ENCODE data around the gene TGFA.

Gene TGFA

GRCh38 chr2:70522627-70523026, 31.0 kb downstream of the TGFA start:
- Histone ChIP-seq H3K27me3 (ENCODE audit: insufficient read depth, low read depth, severe bottlenecking) (no peaks in the 10 kb centered on the region), H3K4me3 (ENCODE audit: low read depth, low read length) (no peak overlapping the region), H3K27ac (no peak overlapping the region), H3K36me3 (no peaks in the 10 kb centered on the region), H3K9me3 (ENCODE audit: severe bottlenecking) (no peaks in the 10 kb centered on the region)
- no peak for DNase-seq
- TF ChIP-seq, protein P1, sequence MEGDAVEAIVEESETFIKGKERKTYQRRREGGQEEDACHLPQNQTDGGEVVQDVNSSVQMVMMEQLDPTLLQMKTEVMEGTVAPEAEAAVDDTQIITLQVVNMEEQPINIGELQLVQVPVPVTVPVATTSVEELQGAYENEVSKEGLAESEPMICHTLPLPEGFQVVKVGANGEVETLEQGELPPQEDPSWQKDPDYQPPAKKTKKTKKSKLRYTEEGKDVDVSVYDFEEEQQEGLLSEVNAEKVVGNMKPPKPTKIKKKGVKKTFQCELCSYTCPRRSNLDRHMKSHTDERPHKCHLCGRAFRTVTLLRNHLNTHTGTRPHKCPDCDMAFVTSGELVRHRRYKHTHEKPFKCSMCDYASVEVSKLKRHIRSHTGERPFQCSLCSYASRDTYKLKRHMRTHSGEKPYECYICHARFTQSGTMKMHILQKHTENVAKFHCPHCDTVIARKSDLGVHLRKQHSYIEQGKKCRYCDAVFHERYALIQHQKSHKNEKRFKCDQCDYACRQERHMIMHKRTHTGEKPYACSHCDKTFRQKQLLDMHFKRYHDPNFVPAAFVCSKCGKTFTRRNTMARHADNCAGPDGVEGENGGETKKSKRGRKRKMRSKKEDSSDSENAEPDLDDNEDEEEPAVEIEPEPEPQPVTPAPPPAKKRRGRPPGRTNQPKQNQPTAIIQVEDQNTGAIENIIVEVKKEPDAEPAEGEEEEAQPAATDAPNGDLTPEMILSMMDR (IDR thresholded peaks at IDR 0.05; ENCODE audit: low read depth, low read length) = no peak

- Histone ChIP-seq H3K27ac (no peak overlapping the region), H3K27me3 (ENCODE audit: insufficient read depth, low read depth, severe bottlenecking) (no peaks in the 10 kb centered on the region), H3K9me3 (ENCODE audit: severe bottlenecking) (no peaks in the 10 kb centered on the region), H3K36me3 (no peaks in the 10 kb centered on the region), H3K4me3 (ENCODE audit: low read depth, low read length) (no peak overlapping the region)
- no peak for DNase-seq
- TF ChIP-seq, protein P1 (IDR thresholded peaks at IDR 0.05; ENCODE audit: low read depth, low read length) = no peak
These were observed 32.8 kb downstream of the TGFA start for GRCh38 chr2:70520825-70521224.

DNA sequence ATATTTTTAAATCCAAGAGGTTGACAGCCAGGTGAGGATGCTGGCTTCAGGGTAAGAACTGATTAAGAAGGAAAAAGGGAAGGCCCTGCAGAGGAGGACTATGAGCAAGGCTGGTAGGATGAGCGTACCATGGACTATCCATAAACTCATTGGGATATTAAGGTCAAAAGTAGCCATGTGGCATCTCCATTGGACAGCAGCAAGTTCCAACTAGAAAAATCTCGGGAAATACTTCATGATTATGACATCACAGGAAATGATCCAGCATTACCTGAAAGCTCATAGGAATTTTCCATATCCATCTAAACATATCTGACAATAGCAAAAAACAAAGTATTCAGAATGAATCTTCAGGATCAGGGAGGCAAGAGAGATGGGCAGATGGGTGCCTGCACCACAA, 34.2 kb downstream of the TGFA start:
- Histone ChIP-seq H3K27ac (no peak overlapping the region), H3K4me3 (ENCODE audit: low read depth, low read length) (no peak overlapping the region), H3K27me3 (ENCODE audit: insufficient read depth, low read depth, severe bottlenecking) (no peaks in the 10 kb centered on the region), H3K9me3 (ENCODE audit: severe bottlenecking) (no peaks in the 10 kb centered on the region), H3K36me3 (no peaks in the 10 kb centered on the region)
- DNase-seq = no peak
- TF ChIP-seq, protein P1 (IDR thresholded peaks at IDR 0.05; ENCODE audit: low read depth, low read length) = no peak

- Histone ChIP-seq H3K9me3 (ENCODE audit: severe bottlenecking) (no peaks in the 10 kb centered on the region), H3K36me3 (no peaks in the 10 kb centered on the region), H3K27me3 (ENCODE audit: insufficient read depth, low read depth, severe bottlenecking) (no peaks in the 10 kb centered on the region), H3K4me3 (ENCODE audit: low read depth, low read length) (no peak overlapping the region), H3K27ac (no peak overlapping the region)
- TF ChIP-seq, protein P1 (IDR thresholded peaks at IDR 0.05; ENCODE audit: low read depth, low read length) = no peak
- no peak for DNase-seq
These were observed 35.1 kb downstream of the TGFA start for GRCh38 chr2:70518557-70518956.

- TF ChIP-seq, protein P1 (IDR thresholded peaks at IDR 0.05; ENCODE audit: low read depth, low read length) = no peak
- no peak overlapping the region for H3K27ac ChIP-seq
- H3K9me3 ChIP-seq (ENCODE audit: severe bottlenecking) = no peaks in the 10 kb centered on the region
These were observed 35.8 kb downstream of the TGFA start for GRCh38 chr2:70517804-70518203.

DNA sequence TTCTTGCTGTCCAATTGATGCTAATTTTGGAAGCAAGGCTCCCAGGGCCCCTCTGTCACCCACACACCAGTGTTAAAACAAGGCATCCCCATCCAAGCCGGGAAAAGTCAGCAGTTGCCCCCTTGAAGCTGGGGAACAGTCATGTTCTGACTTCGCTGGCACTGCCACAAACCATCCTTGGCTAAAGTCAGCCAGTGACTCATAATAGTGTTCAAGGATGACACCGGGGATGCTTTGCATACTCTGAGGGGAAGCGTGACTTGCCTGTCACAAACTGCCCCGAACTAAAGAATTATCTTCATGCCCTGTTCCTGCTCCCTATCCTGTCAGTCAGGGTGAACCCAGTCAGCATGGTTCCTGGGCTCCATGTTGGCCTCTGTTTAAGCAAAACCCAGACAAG, 37.0 kb downstream of the TGFA start:
- no peaks in the 10 kb centered on the region for H3K27me3 ChIP-seq (ENCODE audit: insufficient read depth, low read depth, severe bottlenecking)
- no peak for DNase-seq
- no peaks in the 10 kb centered on the region for H3K36me3 ChIP-seq
- no peak overlapping the region for H3K27ac ChIP-seq
- no peaks in the 10 kb centered on the region for H3K9me3 ChIP-seq (ENCODE audit: severe bottlenecking)
- TF ChIP-seq, protein P1 (IDR thresholded peaks at IDR 0.05; ENCODE audit: low read depth, low read length) = no peak
- no peak overlapping the region for H3K4me3 ChIP-seq (ENCODE audit: low read depth, low read length)

More at GRCh38 chr2:70517804-70518203, 35.8 kb downstream of the TGFA start:
- H3K27me3 ChIP-seq (ENCODE audit: insufficient read depth, low read depth, severe bottlenecking) = no peaks in the 10 kb centered on the region
- no peaks in the 10 kb centered on the region for H3K36me3 ChIP-seq
- no peak for DNase-seq
- no peak overlapping the region for H3K4me3 ChIP-seq (ENCODE audit: low read depth, low read length)
